Measurements from ENCODE around the gene HOXA7.

Gene HOXA7

GRCh38 chr7:27131390-27131819 lies 25.1 kb downstream of the HOXA7 start:
- Histone ChIP-seq H3F3A (ENCODE audit: control insufficient read depth, insufficient read depth) (no peaks in the 10 kb centered on the region), H3K27me3 (ENCODE audit: control insufficient read depth, low read length) (peaks cover 53% of the 10 kb centered on the region), H3K27ac (ENCODE audit: low read depth, low read length) (no peak overlapping the region), H3K9me2 (replicated peaks; ENCODE audit: control insufficient read depth, low read length) (no peaks in the 10 kb centered on the region), H3K36me3 (ENCODE audit: control insufficient read depth, low read length) (no peaks in the 10 kb centered on the region), H3K9me3 (ENCODE audit: control insufficient read depth, insufficient read depth, low read length) (no peaks in the 10 kb centered on the region), H3K4me2 (ENCODE audit: low read length) (no peak overlapping the region), H3K79me2 (ENCODE audit: control insufficient read depth, low read length) (no peaks in the 10 kb centered on the region), H4K20me1 (ENCODE audit: control insufficient read depth, insufficient read depth, low read depth, low read length) (no peaks in the 10 kb centered on the region), H3K4me3 (ENCODE audit: low read length) (no peak overlapping the region), H3K4me1 (ENCODE audit: control insufficient read depth, low read length) (no peaks in the 10 kb centered on the region)
- TF ChIP-seq CTCF (IDR thresholded peaks at IDR 0.05; ENCODE audit: low read depth, low read length, poor library complexity, severe bottlenecking): no peak
- TF ChIP-seq EZH2phosphoT487 (IDR thresholded peaks at IDR 0.05; ENCODE audit: borderline replicate concordance, low read length): no peak

DNA sequence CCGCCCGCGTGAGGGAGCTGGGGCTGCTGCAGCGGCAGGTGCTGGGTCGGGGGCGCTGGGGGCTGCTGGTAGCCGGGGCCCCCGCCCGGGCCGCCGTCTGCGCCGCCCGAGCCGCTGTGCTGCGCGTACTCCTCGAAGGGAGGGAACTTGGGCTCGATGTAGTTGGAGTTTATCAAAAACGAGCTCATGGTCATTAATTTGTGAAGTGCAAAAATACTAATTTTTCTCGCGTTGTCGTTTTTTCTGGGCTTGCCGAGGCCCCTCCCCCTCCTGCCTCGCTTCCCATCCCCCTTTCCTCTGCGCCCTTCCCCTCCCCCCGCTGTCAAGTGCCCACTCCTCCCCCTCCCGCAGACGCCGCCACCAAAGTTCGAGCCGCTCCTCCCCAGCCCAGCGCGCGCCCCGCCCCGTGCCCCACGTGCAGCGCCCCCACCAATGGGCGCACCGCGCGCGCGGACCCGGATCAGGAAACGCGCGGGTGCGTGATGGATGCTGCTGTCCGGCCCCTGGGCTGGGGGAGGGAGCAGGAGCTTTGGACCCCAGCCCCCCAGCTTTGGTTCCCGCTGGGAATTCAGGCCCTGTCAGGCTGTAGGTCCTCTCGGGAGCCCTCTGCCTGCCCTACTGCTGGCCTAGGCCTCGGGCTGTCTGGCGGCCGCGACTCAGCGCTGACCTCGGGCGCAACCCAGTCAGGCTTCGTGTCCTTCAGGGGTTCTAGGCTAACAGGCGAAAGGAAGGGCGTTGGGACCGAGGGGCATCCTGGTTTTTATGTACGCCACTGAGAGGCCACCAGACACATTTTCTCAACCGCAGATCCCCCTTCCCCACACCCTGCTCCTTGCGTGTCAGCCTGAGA lies 25.7 kb downstream of the HOXA7 start, which contains the start of gene HOXA4:
HOXA4 (minus strand) TSS at position 218 of the 850 bp plus-strand sequence; CDS start at position 194, 24 bp downstream.
- Histone ChIP-seq H3K36me3 (ENCODE audit: control insufficient read depth, low read length) (no peaks in the 10 kb centered on the region), H3K9me3 (ENCODE audit: control insufficient read depth, insufficient read depth, low read length) (no peaks in the 10 kb centered on the region), H3K9me2 (replicated peaks; ENCODE audit: control insufficient read depth, low read length) (no peaks in the 10 kb centered on the region), H3K4me1 (ENCODE audit: control insufficient read depth, low read length) (no peaks in the 10 kb centered on the region), H3K4me2 (ENCODE audit: low read length) (no peak within 1 kb of the TSS), H3K27ac (ENCODE audit: low read depth, low read length) (no peak within 1 kb of the TSS), H3F3A (ENCODE audit: control insufficient read depth, insufficient read depth) (no peaks in the 10 kb centered on the region), H4K20me1 (ENCODE audit: control insufficient read depth, insufficient read depth, low read depth, low read length) (no peaks in the 10 kb centered on the region), H3K79me2 (ENCODE audit: control insufficient read depth, low read length) (no peaks in the 10 kb centered on the region), H3K27me3 (ENCODE audit: control insufficient read depth, low read length) (peaks cover 55% of the 10 kb centered on the region), H3K4me3 (ENCODE audit: low read length) (no peak within 1 kb of the TSS)
- no peak for TF ChIP-seq EZH2phosphoT487 (IDR thresholded peaks at IDR 0.05; ENCODE audit: borderline replicate concordance, low read length)
- TF ChIP-seq CTCF (IDR thresholded peaks at IDR 0.05; ENCODE audit: low read depth, low read length, poor library complexity, severe bottlenecking): no peak

GRCh38 chr7:27129729-27130539 lies 26.5 kb downstream of the HOXA7 start:
- Histone ChIP-seq H3K9me2 (replicated peaks; ENCODE audit: control insufficient read depth, low read length) (no peaks in the 10 kb centered on the region), H3K4me2 (ENCODE audit: low read length) (no peak overlapping the region), H3F3A (ENCODE audit: control insufficient read depth, insufficient read depth) (no peaks in the 10 kb centered on the region), H3K27me3 (ENCODE audit: control insufficient read depth, low read length) (peaks cover 52% of the 10 kb centered on the region), H3K4me3 (ENCODE audit: low read length) (no peak overlapping the region), H3K27ac (ENCODE audit: low read depth, low read length) (no peak overlapping the region), H3K79me2 (ENCODE audit: control insufficient read depth, low read length) (no peaks in the 10 kb centered on the region), H4K20me1 (ENCODE audit: control insufficient read depth, insufficient read depth, low read depth, low read length) (no peaks in the 10 kb centered on the region), H3K9me3 (ENCODE audit: control insufficient read depth, insufficient read depth, low read length) (no peaks in the 10 kb centered on the region), H3K36me3 (ENCODE audit: control insufficient read depth, low read length) (no peaks in the 10 kb centered on the region), H3K4me1 (ENCODE audit: control insufficient read depth, low read length) (no peaks in the 10 kb centered on the region)
- no peak for TF ChIP-seq CTCF (IDR thresholded peaks at IDR 0.05; ENCODE audit: low read depth, low read length, poor library complexity, severe bottlenecking)
- TF ChIP-seq EZH2phosphoT487 (IDR thresholded peaks at IDR 0.05; ENCODE audit: borderline replicate concordance, low read length): no peak
